ENCODE measurements around the gene GOLGA8N.
"Not testable (repeated sequence)": the region's sequence is repeated elsewhere in the genome, so short reads cannot be mapped to it uniquely, and the experiment has no call there.

Gene GOLGA8N

GRCh38 chr15:32593151-32593550 lies at the start of gene GOLGA8N:
GOLGA8N (plus strand) TSS chr15:32593456.
- DNase-seq = not testable (repeated sequence)

GRCh38 chr15:32543456-32543855 lies 49.8 kb upstream of the GOLGA8N start:
- not testable (repeated sequence) for DNase-seq

- DNase-seq = not testable (repeated sequence)
Observed at GRCh38 chr15:32545129-32545528, 48.1 kb upstream of the GOLGA8N start.

- DNase-seq = not testable (repeated sequence)
Observed at GRCh38 chr15:32554587-32554986, 38.7 kb upstream of the GOLGA8N start.

GRCh38 chr15:32562198-32562597 lies 31.1 kb upstream of the GOLGA8N start:
- DNase-seq = not testable (repeated sequence)

GRCh38 chr15:32568988-32569387 lies 24.3 kb upstream of the GOLGA8N start:
- not testable (repeated sequence) for DNase-seq

- not testable (repeated sequence) for DNase-seq
Observed at GRCh38 chr15:32578482-32578881, 14.8 kb upstream of the GOLGA8N start.

GRCh38 chr15:32585844-32586243 lies 7.4 kb upstream of the GOLGA8N start:
- DNase-seq = not testable (repeated sequence)

- DNase-seq = not testable (repeated sequence)
Observed at GRCh38 chr15:32609518-32609917, 16.3 kb downstream of the GOLGA8N start.

- peak; percentile 3 for DNase-seq
Observed at GRCh38 chr15:32610719-32611118, 17.5 kb downstream of the GOLGA8N start.

- DNase-seq = not testable (repeated sequence)
Observed at GRCh38 chr15:32614712-32615050, 21.4 kb downstream of the GOLGA8N start.

GRCh38 chr15:32615051-32615870 lies 22.0 kb downstream of the GOLGA8N start, which contains the start of gene ARHGAP11A:
ARHGAP11A (plus strand) TSS chr15:32615504; CDS start chr15:32616212, 708 bp downstream.
- DNase-seq = peak; percentile 87

- not testable (repeated sequence) for DNase-seq
Observed at GRCh38 chr15:32615871-32616426, 22.7 kb downstream of the GOLGA8N start.

- DNase-seq = no peak
Observed at GRCh38 chr15:32636410-32636809, 43.2 kb downstream of the GOLGA8N start.

GRCh38 chr15:32636908-32637567 lies 43.8 kb downstream of the GOLGA8N start:
- DNase-seq = no peak

- DNase-seq = no peak
Observed at GRCh38 chr15:32637704-32638103, 44.4 kb downstream of the GOLGA8N start.

- no peak for DNase-seq
Observed at GRCh38 chr15:32641517-32642059, 48.3 kb downstream of the GOLGA8N start, which contains the start of gene SCG5. SCG5 (plus strand) TSS chr15:32641710; CDS start chr15:32643593, 1,883 bp downstream.

GRCh38 chr15:32642667-32643435 lies 49.6 kb downstream of the GOLGA8N start:
- DNase-seq = no peak

- no peak for DNase-seq
Observed at GRCh38 chr15:32643907-32644445, 50.7 kb downstream of the GOLGA8N start.

- DNase-seq = no peak
Observed at GRCh38 chr15:32646291-32646690, 53.0 kb downstream of the GOLGA8N start.

- no peak for DNase-seq
Observed at GRCh38 chr15:32649342-32649741, 56.1 kb downstream of the GOLGA8N start.

GRCh38 chr15:32651229-32651837 lies 58.1 kb downstream of the GOLGA8N start:
- peak; percentile 63 for DNase-seq
